Measurements from ENCODE around the gene RAB9B. TPM values are rescaled to one million over a fixed set of nuclear protein-coding genes. Genes with fewer than 3 reads are reported as not detected.
A peak's percentile ranks its signal among the peaks of the same experiment; 100 is the strongest.

Gene RAB9B
- polyA plus RNA-seq, 3 donors, result 0.01 to 0.08 TPM; not detected in 1

- Histone ChIP-seq H3K4me3 (replicated peaks in 1 of 3; ENCODE audit: low read depth in 2 of 3, low read length in 3 of 3) (no peak overlapping the region), H3K9me3 (replicated peaks in 1 of 2; ENCODE audit: control insufficient read depth in 1 of 2, insufficient read depth in 1 of 2, low read length in 2 of 2) (no peaks in the 10 kb centered on the region), H3K4me1 (ENCODE audit: control insufficient read depth in 1 of 2, insufficient read depth in 2 of 2, low read length in 2 of 2) (no peaks in the 10 kb centered on the region), H3K9ac (ENCODE audit: insufficient read depth, low read length, poor library complexity, severe bottlenecking) (no peak overlapping the region), H3K27me3 (ENCODE audit: control insufficient read depth in 2 of 2, insufficient read depth in 2 of 2, low read length in 2 of 2) (peaks cover 0 to 6% of the 10 kb centered on the region in 2 donors), H3K36me3 (replicated peaks in 1 of 2; ENCODE audit: control insufficient read depth in 1 of 2, insufficient read depth in 2 of 2, low read length in 2 of 2) (no peaks in the 10 kb centered on the region), H3K4me2 (replicated peaks; ENCODE audit: extremely low read depth, low read length, poor library complexity, severe bottlenecking) (no peak overlapping the region), H3K27ac (ENCODE audit: low read depth in 1 of 2, low read length in 2 of 2) (no peak overlapping the region), H4K20me1 (ENCODE audit: insufficient read depth, low read length) (no peaks in the 10 kb centered on the region), H2AFZ (ENCODE audit: insufficient read depth, low read depth, low read length, poor library complexity, severe bottlenecking) (no peak overlapping the region), H3K79me2 (ENCODE audit: insufficient read depth, low read length) (no peaks in the 10 kb centered on the region)
- Mint-ChIP-seq H3K4me3 (no peak overlapping the region), H3K36me3 (no peaks in the 10 kb centered on the region), H3K4me1 (no peaks in the 10 kb centered on the region), H3K27me3 (ENCODE audit: low read depth in 3 of 3) (peaks cover 0 to 6% (median 0%) of the 10 kb centered on the region in 3 donors), H3K27ac (no peak overlapping the region), H3K9me3 (no peaks in the 10 kb centered on the region)
- TF ChIP-seq CTCF (IDR thresholded peaks at IDR 0.05), result peak; percentile 58
- peak in 2 of 3 donors; percentile 11 to 20 for DNase-seq
- no CpG with 5 or more reads among the region's 4 CpGs for WGBS (ENCODE audit: insufficient coverage)
- intact Hi-C loops (cut with micrococcal nuclease), result loop anchor here in 1 of 2 donors (10.0 kb wide), 1 partner anchor 290 kb away; no protein-coding TSS in a partner anchor
Measured at GRCh38 chrX:103845165-103845653, 13.2 kb upstream of the RAB9B start.

- Histone ChIP-seq H3K27ac (ENCODE audit: low read depth in 1 of 2, low read length in 2 of 2) (no peak overlapping the region), H3K79me2 (ENCODE audit: insufficient read depth, low read length) (no peaks in the 10 kb centered on the region), H4K20me1 (ENCODE audit: insufficient read depth, low read length) (no peaks in the 10 kb centered on the region), H3K27me3 (ENCODE audit: control insufficient read depth in 2 of 2, insufficient read depth in 2 of 2, low read length in 2 of 2) (peaks cover 0 to 2% of the 10 kb centered on the region in 2 donors), H3K36me3 (replicated peaks in 1 of 2; ENCODE audit: control insufficient read depth in 1 of 2, insufficient read depth in 2 of 2, low read length in 2 of 2) (no peaks in the 10 kb centered on the region), H3K9me3 (replicated peaks in 1 of 2; ENCODE audit: control insufficient read depth in 1 of 2, insufficient read depth in 1 of 2, low read length in 2 of 2) (no peaks in the 10 kb centered on the region), H2AFZ (ENCODE audit: insufficient read depth, low read depth, low read length, poor library complexity, severe bottlenecking) (no peak overlapping the region), H3K4me2 (replicated peaks; ENCODE audit: extremely low read depth, low read length, poor library complexity, severe bottlenecking) (no peak overlapping the region), H3K9ac (ENCODE audit: insufficient read depth, low read length, poor library complexity, severe bottlenecking) (no peak overlapping the region), H3K4me3 (replicated peaks in 1 of 3; ENCODE audit: low read depth in 2 of 3, low read length in 3 of 3) (no peak overlapping the region), H3K4me1 (ENCODE audit: control insufficient read depth in 1 of 2, insufficient read depth in 2 of 2, low read length in 2 of 2) (no peaks in the 10 kb centered on the region)
- Mint-ChIP-seq H3K4me1 (no peaks in the 10 kb centered on the region), H3K4me3 (no peak overlapping the region), H3K27me3 (ENCODE audit: low read depth in 3 of 3) (no peaks in the 10 kb centered on the region), H3K36me3 (no peaks in the 10 kb centered on the region), H3K9me3 (no peaks in the 10 kb centered on the region), H3K27ac (no peak overlapping the region)
- intact Hi-C loops (cut with micrococcal nuclease), result no loop called here
- peak in 1 of 3 donors; percentile 4 for DNase-seq
- no CpG with 5 or more reads among the region's 1 CpG for WGBS (ENCODE audit: insufficient coverage)
- TF ChIP-seq CTCF (IDR thresholded peaks at IDR 0.05), result no peak
Measured at GRCh38 chrX:103839404-103839803, 7.3 kb upstream of the RAB9B start.

Measured in CD14-positive monocyte (primary cell).